HFFc6 (cell line): ENCODE data around the gene COQ3. TPM values are rescaled to one million over a fixed set of nuclear protein-coding genes. Genes with fewer than 3 reads are reported as not detected.

ENCODE experiments used
- DNase-seq: peaks from one replicate; pipeline ENCODE4 v3.0.0-alpha.2; 2018
- H3K27ac Mint-ChIP-seq: 2 replicates; pipeline ENCODE4 v1.8.0; 2020; ENCODE audit warnings: mild to moderate bottlenecking, mixed read lengths
- H3K27me3 Mint-ChIP-seq: 2 replicates; pipeline ENCODE4 v1.8.0; 2021; ENCODE audit warnings: mild to moderate bottlenecking, moderate library complexity, mixed read lengths; ENCODE audit not compliant: insufficient read depth
- H3K36me3 Mint-ChIP-seq: 2 replicates; pipeline ENCODE4 v1.8.0; 2021; ENCODE audit warnings: low read depth, mixed read lengths
- H3K4me1 Mint-ChIP-seq: 2 replicates; pipeline ENCODE4 v1.8.0; 2020; ENCODE audit warnings: low read depth, mixed read lengths
- H3K4me3 Mint-ChIP-seq: 2 replicates; pipeline ENCODE4 v1.8.0; 2020; ENCODE audit warnings: mild to moderate bottlenecking, moderate library complexity, mixed read lengths
- H3K9me3 Mint-ChIP-seq: 2 replicates; pipeline ENCODE4 v1.8.0; 2020; ENCODE audit warnings: mild to moderate bottlenecking, mixed read lengths
- CTCF ChIP-seq: fragments of 200-600 bp; sonication (generic); IDR thresholded peaks from 2 replicates; pipeline ENCODE4 v1.5.0; 2021; ENCODE audit warnings: antibody characterized with exemption, mild to moderate bottlenecking
- total RNA-seq, 6 experiments: library from RNA; stranded (reverse); fragmentation: NEBNext Ultra II Directional; extraction: Animal tissue kit (Norgen Biotek cat#: 25700); gene quantifications; 2 replicates in 1 of 6; 3 replicates in 5 of 6; pipeline ENCODE4 v1.2.3, GENCODE V29; 2021

The COQ3 gene
- total RNA-seq, 6 experiments from 2014 or later, result 7.3 to 12.8 (median 10.9) TPM

GRCh38 chr6:99333068-99333467, 60.9 kb downstream of the COQ3 start:
- no peak for TF ChIP-seq CTCF
- Mint-ChIP-seq H3K4me3 (no peak overlapping the region), H3K27me3 (no peaks in the 10 kb centered on the region; the same call in 1 of the 2 replicates), H3K36me3 (no peaks in the 10 kb centered on the region), H3K4me1 (peaks cover 6% of the 10 kb centered on the region; the same call in 1 of the 2 replicates), H3K27ac (no peak overlapping the region), H3K9me3 (no peaks in the 10 kb centered on the region)
- no peak for DNase-seq

GRCh38 chr6:99331531-99331930, 62.5 kb downstream of the COQ3 start:
- H3K9me3 Mint-ChIP-seq, result no peaks in the 10 kb centered on the region
- H3K36me3 Mint-ChIP-seq, result no peaks in the 10 kb centered on the region
- no peak for DNase-seq
- no peak overlapping the region for H3K4me3 Mint-ChIP-seq
- no peaks in the 10 kb centered on the region; the same call in 1 of the 2 replicates for H3K27me3 Mint-ChIP-seq
- H3K27ac Mint-ChIP-seq, result no peak overlapping the region
- H3K4me1 Mint-ChIP-seq, result peaks cover 6% of the 10 kb centered on the region; the same call in 1 of the 2 replicates
- TF ChIP-seq CTCF, result no peak

GRCh38 chr6:99330159-99330558, 63.8 kb downstream of the COQ3 start:
- Mint-ChIP-seq H3K4me1 (peaks cover 6% of the 10 kb centered on the region; the same call in 1 of the 2 replicates), H3K9me3 (no peaks in the 10 kb centered on the region), H3K36me3 (no peaks in the 10 kb centered on the region), H3K27me3 (no peaks in the 10 kb centered on the region), H3K4me3 (no peak overlapping the region), H3K27ac (no peak overlapping the region)
- TF ChIP-seq CTCF, result peak; percentile 93
- peak; percentile 62 for DNase-seq

GRCh38 chr6:99324996-99325395, 69.0 kb downstream of the COQ3 start:
- Mint-ChIP-seq H3K9me3 (no peaks in the 10 kb centered on the region), H3K27ac (no peak overlapping the region), H3K4me1 (peaks cover under 1% of the 10 kb centered on the region; the same call in 1 of the 2 replicates), H3K4me3 (no peak overlapping the region), H3K27me3 (peaks cover 2% of the 10 kb centered on the region), H3K36me3 (no peaks in the 10 kb centered on the region)
- DNase-seq, result no peak
- TF ChIP-seq CTCF, result peak; percentile 30; the same call in 1 of the 2 replicates

Other genes starting within 250 kb of the COQ3 start
- gene FAXC, start 44.5 kb downstream of the COQ3 start, total RNA-seq, result 1 to 10 TPM; 1.6 to 3.0 (median 1.9) TPM
- 10 to 100 TPM; 40.9 to 51.3 (median 45.2) TPM for gene PNISR, start 31.1 kb upstream of the COQ3 start, total RNA-seq
- gene USP45, start 121.2 kb upstream of the COQ3 start, total RNA-seq, result 10 to 100 TPM in 5 of 6 experiments, 1 to 10 TPM in 1; 9.9 to 12.7 (median 10.5) TPM
- gene CCNC, start 174.5 kb upstream of the COQ3 start, total RNA-seq, result 10 to 100 TPM; 40.9 to 46.3 (median 43.1) TPM
- gene PRDM13, start 212.6 kb upstream of the COQ3 start, total RNA-seq, result not detected